ENCODE measurements around the gene CSNK1G1.

CSNK1G1 gene

DNA sequence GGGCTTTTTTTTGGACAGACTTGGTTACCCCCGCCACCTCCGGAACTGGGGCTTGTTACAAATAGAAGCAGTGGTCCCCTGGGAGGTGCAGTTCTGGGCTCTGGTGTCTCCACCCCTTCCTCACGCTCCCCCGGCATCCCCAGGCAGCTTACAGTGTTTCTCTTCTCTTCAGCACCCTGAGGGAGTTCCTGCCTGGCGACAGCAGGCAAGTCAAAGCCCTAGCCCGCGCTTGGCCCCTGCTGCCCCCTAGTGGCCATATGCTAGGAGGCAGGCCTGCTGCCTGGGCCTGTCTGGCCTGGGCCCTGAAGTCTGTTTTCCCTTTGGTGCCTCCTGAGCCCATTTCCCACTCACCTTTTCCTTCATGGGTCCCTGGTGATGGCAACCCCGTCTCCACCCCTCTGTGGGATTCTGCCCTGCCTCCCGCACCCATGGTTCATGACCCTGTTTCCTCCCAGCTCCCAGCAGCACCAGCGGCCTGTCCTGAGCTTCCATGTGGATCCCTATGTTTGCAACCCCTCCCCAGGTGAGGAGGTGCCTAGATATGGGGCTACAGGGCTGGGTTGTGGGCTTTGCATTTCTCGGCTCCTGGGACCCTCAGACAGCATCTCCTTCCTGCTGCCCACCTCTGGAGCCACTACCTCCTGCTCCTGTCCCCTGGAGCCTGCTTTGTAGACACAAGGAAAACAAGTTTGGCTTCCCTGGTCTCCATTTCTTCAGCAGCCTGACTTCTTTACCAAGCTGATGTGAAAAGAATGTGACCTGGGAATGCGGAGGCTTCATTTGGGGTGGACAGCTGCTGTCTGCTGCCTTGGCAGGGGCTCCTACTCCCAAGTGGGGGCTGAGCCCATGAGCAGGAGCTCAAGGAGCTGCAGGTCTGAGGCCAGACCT, 202.2 kb downstream of the CSNK1G1 start:
- peak; percentile 82 for DNase-seq (ENCODE audit: low read depth)

GRCh38 chr15:64152507-64153387, 203.2 kb downstream of the CSNK1G1 start:
- no peak for DNase-seq (ENCODE audit: low read depth)

- no peak for DNase-seq (ENCODE audit: low read depth)
Observed at GRCh38 chr15:64151727-64152506, 204.1 kb downstream of the CSNK1G1 start, which contains the start of gene SNX22. Gene SNX22 (plus strand): TSS chr15:64151731. CDS start chr15:64151776, 45 bp downstream.

DNA sequence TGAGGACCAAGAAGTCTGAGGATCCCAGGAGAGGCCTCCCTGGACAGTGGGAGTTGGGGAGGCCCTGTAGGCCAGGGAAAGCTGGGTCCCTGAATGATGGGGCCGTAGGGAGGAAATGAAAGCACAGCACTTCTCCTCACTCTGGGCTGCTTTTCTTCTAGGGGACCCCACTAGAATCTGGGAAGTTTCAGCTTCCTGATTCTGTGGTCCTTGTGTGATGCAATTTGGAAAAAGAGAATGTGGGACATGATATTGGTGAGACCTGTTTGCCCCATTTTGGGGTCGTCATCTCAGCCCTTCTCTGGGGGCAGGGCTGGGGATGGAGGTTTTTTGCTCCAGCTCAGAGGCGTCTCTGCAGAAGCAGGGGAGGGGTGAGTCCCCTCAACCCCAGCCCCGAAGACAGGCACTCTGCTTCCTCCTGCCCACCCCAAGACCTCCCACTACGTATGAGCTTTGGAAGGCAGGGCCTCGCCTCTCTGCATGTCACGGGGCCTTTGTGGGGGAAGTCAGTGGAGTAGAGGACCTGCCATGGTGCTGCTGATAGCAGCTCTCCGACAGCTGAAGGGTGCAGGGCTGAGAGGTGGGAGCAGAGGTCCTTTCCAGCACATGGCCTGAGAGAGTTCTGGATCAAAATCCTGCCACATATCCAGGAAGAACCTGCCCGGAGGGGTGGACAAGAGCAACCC, 205.9 kb downstream of the CSNK1G1 start:
- no peak for DNase-seq (ENCODE audit: low read depth)

DNA sequence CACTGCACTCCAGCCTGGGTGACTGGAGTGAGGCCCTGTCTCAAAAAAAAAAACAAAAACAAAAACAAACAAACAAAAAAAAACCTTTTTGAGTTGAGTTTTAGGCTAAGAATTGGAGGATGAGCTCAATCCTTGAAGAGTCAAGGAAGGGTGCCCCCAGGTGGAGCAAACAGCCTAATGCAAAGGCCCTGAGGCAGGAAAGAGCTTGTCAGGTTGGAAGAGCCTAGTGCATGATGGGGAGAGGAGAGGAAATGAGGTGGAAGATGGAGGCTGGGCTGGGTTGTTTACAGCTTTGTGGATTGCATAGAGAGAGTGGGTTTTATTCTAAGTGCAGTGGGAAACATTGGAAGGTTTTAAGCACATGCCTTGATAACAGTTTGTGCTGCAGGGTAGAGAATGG, 206.5 kb downstream of the CSNK1G1 start:
- DNase-seq (ENCODE audit: low read depth), result no peak

DNA sequence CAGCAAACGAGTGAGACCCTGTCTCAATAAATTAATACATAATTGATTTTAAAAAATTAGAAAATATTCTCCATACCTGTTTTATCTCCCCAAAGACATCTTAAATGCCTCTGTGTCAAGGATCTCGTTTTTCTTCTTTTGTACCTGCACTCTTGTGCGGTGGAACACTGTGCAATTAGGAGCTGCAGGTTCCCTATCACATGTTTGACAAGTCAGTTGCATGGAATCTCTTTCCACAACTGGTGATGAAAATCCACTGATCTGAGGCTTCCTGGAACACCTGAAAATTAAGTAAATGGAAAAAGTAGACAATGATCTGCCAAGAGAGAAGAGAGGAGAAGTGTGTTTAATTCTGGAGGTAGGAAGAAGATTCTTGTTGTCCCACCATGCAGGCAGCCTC, 207.4 kb downstream of the CSNK1G1 start:
- DNase-seq (ENCODE audit: low read depth), result no peak

- no peak for DNase-seq (ENCODE audit: low read depth)
Observed at GRCh38 chr15:64148168-64148567, 207.8 kb downstream of the CSNK1G1 start.

DNA sequence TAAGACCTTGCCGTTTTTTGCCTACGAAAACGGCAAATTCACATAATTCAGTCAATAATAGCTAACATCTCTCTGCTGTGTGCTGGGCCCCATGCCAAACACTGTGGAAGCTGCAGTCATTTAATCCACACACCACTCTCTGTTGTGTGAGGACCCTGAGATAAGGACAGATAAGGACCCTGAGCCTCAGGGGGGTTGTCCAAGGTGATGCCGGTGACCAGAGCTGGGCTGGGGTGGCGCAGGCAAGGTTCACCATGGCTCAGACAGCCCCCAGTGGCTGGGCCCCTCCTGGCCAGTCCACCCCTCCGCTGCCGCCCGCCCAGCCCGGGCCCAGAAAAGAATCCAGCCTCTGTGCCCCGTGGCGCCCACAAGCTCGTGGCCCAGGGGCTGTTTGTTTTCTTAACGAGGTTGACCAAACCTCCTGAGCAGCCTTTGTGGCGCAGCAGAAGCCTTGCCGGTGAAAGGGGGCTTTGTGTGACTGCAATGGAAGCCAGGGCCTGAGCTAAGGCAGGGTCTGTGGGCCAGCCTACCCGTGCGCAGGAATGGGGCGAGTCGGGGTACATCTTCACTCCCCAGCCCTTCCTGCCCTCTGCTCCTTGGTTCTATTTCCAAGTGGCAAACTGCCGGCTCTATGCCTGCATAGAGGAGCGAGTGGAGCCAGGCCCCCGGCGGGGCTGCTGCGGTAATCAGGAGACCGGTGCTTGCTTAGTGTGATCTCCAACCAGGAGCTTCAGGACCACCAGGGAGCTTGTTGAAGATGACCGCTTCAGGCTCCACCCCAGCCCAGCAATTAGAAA, 208.9 kb downstream of the CSNK1G1 start:
- no peak for DNase-seq (ENCODE audit: low read depth)

- DNase-seq (ENCODE audit: low read depth), result no peak
Observed at GRCh38 chr15:64146520-64146884, 209.5 kb downstream of the CSNK1G1 start.

- DNase-seq (ENCODE audit: low read depth), result no peak
Observed at GRCh38 chr15:64146041-64146440, 209.9 kb downstream of the CSNK1G1 start.

GRCh38 chr15:64144565-64145281, 211.2 kb downstream of the CSNK1G1 start:
- DNase-seq (ENCODE audit: low read depth), result no peak

DNA sequence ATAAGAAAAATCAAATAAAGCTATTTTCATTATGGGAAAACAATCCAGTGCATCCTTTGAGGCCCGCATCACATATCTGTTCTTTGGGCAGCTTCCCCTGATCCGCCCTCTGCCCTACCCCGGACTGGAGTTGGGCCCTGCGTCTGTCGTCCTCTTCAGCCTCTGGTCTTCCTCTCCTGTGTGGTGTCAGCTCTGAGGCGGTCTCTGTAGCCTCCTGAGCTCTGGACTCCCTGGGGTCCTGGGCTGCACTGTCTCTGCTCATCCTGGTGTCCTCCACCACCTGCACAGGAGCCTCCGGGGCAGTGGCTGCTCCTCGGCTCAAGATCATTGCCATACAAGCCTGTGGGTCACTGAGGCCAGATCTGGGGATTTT, 211.8 kb downstream of the CSNK1G1 start:
- DNase-seq (ENCODE audit: low read depth), result no peak

DNA sequence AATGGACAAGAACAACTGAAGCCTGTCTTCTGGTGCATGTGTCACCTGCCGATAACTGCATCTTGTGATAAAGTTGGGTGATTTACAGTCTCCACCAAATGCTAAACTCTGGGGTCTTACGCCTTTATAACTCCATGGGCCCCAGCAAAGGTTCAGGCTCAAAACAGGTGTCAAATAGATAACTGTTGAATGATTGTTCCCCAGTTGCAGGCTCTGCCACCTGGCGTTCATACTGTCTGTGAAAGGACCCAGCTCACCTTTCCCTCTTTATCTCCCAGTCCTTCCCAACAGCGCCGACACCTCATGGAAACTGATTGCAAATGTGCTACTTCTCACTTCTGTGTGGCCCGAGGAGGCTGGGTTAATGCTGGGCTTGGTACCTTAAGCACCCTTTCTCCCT, 212.7 kb downstream of the CSNK1G1 start:
- no peak for DNase-seq (ENCODE audit: low read depth)

DNA sequence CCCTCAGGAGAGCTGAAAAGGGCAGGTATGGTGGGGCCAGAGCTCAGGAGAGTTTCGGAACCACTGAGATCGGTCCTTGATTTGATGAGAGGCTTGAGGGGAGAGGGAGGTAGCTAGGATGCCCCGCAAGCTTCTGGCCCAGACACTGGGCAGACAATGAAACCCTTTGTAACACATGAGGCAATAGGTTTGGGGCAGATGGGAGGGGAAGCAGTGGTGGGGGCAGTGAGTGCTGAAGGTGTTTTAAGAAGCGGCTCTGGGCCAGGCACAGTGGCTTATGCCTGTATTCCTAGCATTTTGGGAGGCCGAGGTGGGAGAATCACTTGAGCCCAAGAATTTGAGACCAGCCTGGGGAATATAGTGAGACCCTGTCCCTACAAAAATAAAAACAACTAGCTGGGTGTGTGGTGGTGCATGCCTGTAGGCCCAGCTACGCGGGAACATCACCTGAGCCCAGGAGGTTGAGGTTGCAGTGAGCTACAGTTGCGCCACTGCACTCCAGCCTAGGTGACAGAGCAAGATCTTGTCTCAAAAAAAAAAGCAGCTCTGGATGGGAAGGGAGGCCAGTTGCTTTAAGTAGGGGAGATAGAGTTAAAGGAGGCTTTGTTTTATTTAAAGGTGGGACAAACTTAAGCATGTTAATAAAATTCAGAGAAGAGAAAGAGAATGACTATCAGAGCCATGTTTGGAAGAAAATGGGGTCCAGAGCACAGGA, 214.0 kb downstream of the CSNK1G1 start:
- no peak for DNase-seq (ENCODE audit: low read depth)

GRCh38 chr15:64138331-64138941, 217.5 kb downstream of the CSNK1G1 start:
- no peak for DNase-seq (ENCODE audit: low read depth)

DNA sequence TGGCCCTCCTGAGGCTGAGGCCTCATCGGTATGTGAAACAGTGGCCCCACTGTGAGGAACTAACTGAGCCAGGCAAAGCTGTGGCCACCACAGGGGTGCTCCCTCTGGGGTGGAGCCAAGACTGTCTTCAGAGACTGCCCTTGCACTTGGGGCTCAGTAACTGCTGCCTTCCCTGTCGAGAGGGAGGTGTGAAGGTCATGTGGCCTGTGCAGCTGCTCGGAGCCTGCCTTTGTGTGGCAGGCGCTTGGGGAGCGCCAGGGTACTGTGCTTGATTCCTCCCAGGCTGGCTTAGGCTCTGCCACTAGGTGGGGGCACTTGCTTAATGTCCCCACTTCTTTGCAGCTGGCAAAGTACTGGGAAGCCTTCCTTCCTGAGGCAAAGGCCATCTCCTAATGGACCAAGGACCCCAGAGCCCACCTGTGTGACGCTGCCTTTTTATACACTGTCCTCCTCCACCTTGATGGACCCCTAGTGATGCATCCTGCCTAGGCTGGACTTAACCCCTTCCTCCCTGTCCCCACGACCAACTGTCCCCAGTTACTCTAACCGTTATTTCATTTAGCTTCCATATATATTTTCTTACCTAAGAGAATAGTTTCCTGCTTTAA, 218.6 kb downstream of the CSNK1G1 start:
- no peak for DNase-seq (ENCODE audit: low read depth)

DNA sequence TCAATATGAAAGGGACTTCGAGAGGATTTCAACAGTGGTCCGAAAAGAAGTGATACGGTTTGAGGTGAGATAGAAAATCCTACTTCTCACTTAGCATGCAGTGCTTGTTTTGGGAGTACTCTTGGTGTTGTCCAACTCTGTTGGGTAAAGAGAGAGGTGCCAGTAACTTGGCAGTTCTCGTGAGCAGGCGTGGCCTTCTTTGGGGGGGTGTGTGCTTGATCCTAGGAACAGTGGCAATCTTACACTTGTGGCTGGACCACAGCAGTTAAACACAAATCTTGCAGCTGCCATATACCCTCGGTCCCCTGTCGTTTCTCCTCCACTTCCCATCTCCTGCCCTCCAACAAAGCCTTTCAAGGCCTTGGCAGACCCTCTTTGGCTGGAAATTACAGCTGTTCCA, 219.6 kb downstream of the CSNK1G1 start:
- DNase-seq (ENCODE audit: low read depth), result no peak

- DNase-seq (ENCODE audit: low read depth), result peak; percentile 61
Observed at GRCh38 chr15:64134345-64134829, 221.6 kb downstream of the CSNK1G1 start.

All from fibroblast of gingiva (primary cell).